CD4-positive, alpha-beta T cell treated with Interleukin-2 at 100 ng/mL for 4 hours (primary cell): Measurements from ENCODE around the gene ISG20.

Experiments used
- DNase-seq: peaks from one replicate; pipeline ENCODE4 v3.0.0-alpha.2; 2020; ENCODE audit warnings: low spot score

The ISG20 gene

GRCh38 chr15:88654430-88655102, 15.8 kb downstream of the ISG20 start:
- DNase-seq = no peak

DNA sequence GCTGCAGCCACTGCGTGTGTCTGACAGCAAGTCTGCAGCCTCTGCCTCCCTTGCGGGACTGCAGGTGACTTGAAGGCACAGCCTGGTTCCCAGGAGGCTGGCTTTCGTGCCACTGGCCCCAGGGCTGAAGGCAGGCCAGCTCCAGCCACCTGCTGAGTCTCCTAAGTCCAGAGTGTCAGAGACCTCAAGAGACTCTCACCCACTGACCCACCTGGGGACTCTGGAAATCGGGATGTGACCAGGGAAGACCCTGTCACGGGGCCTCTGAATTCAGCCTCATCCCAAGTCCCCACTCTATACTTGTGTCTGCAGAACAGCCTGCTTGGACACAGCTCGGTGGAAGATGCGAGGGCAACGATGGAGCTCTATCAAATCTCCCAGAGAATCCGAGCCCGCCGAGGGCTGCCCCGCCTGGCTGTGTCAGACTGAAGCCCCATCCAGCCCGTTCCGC, 16.3 kb downstream of the ISG20 start:
- DNase-seq = no peak

- DNase-seq = peak; percentile 32
Measured at GRCh38 chr15:88655800-88656488, 17.1 kb downstream of the ISG20 start.

DNA sequence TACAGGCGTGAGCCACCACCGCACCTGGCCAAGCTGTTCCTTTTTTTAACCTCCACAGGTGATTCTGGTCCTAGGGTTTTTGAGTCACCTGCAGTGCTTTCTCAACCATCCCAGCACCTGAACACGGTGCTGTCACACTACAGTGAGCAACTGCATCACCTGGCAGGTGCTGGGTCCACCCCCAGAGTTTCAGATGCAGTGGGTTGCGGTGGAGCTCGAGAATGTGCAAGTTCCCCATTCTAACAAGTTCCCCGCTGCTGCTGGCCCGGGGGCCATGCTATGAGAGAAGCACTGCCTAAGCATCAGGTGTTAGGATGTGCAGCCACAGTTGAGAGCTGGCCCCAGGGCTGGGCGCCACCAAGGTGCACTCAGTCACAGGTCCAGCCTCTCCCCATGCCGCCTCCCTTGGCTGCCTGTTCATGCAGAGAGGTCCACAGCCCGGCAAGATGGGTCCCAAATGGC, 18.0 kb downstream of the ISG20 start:
- DNase-seq = no peak

DNA sequence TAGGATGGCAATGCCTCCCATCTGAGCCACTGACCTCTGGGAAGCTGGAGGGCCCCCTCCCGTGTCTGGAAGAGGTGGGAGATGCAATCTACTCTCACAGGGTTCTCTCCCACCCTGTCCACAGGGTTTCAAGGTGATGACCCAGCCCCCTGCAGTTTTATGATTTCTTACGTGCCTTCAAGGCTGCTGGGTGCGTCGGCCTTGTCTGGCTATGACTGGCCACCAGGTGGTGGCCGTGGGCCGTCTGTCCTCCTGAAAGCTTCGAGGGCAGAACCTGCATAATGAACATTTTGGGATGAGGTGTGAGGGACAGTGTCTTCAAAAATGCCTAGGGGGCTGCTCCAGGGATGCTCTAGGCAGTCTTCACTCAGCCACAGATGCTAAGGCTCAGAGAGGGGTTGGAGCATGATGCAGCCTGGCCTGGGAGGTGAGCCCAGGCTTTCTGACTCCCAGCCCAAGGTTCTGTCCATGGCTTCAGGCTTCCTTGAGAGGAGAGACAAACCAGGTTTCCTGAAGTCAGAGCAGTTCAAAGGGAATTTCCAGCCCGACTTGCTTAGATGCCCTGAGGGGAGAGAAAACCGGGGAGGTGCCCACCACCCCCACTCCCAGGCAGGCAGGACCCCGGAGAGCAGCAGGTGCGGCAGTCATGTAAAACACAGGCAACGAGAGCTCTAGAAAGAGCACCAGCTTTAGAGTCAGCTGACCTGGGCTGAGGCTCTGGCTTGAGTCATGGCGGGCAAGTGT, 18.7 kb downstream of the ISG20 start:
- DNase-seq = no peak

GRCh38 chr15:88658070-88658965, 19.5 kb downstream of the ISG20 start:
- no peak for DNase-seq

- DNase-seq = peak; percentile 61
Measured at GRCh38 chr15:88658972-88659931, 20.4 kb downstream of the ISG20 start.

DNA sequence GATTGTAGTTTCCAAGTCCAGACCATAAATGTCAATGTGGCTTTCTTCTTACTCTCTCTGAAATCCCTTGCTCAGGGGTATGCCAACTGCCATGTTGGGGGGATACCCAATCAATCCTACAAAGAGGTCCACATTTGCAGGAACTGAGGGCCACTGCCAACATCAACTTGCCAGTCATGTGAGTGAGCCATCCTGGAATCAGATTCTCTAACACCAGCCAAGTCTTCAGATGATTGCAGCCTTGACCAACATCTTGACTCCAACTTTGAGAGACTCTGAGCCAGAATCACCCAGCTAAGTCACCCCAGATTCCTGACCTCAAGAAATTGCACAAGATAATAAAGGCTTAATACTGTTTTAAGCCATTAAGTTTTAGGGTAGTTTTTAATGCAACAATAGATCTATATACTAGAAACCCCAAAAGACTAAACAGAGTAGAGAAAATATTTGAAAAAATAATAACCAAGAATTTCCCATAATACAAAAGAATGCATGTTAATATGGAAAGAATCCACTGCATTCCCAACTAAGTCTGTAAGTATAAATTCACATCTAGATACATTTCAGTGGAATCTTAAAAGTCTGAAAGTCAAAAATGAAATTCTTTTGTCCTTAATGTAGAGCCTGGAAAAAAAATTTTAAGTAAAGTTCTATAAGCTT, 22.4 kb downstream of the ISG20 start:
- DNase-seq = no peak

DNA sequence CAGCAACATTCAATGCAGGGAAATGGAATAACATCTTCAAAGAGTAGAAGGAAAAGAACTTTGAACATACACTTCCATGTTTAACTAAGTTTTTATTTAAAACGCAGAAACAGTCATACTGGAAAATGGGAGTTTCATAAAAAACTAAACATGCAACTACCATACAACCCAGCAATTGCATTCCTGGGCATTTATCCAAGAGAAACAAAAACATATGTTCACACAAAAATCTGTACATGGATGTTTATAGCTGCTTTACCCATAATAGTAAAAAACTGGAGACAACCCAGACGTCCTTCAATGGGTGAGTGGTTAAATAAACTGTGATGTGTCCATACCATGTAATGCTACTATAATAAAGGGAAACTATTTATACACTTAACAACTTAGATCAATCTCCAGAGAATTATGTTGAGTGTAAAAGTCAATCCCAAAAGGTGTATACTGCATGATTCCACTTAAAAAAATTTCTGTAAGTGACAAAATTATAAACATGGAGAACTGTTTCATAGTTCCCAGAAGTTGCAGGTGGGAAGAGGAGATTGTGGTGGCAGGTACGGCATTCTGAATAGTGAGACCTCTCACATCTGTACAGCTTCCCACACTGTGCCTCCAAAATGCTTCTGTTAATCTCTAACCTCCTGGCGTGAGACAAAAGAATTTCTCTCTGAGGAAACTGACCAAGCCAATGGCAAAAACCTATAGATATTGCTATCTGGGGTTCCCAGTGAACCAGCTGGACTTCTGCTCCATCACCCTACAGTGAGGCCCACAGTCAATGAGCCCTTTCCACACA, 23.1 kb downstream of the ISG20 start:
- no peak for DNase-seq

GRCh38 chr15:88663141-88663621, 24.4 kb downstream of the ISG20 start:
- DNase-seq = no peak

DNA sequence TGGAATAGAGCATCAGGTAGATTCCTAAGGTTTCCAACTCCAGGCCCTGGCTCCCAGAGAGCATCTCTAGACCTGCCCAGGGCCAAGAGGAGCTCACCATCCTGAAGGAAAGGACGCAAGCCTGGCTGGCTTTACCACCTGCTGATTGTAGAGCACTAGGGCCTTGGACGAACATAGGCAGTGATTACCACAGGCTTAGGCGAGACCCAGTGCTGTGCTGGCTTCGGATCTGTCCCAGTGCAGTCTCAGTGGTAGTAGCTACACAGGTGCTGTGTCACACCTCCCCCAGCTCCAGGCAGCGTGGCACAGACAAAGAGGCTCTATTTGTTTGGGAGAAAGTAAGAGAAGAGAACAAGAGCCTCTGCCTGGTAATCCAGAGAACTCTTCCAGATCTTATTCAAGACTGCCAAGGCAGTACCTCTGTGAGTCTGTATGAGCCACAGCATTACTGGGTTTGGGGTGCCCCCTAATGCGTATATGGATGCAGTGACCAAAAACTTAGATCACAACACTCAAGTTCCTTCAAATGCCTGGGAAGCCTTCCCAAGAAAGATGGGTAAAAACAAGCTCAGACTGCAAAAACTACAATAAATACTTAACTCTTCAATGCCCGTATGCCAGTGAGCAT, 25.4 kb downstream of the ISG20 start:
- DNase-seq = peak; percentile 72

GRCh38 chr15:88674661-88675060, 35.8 kb downstream of the ISG20 start:
- DNase-seq = no peak

DNA sequence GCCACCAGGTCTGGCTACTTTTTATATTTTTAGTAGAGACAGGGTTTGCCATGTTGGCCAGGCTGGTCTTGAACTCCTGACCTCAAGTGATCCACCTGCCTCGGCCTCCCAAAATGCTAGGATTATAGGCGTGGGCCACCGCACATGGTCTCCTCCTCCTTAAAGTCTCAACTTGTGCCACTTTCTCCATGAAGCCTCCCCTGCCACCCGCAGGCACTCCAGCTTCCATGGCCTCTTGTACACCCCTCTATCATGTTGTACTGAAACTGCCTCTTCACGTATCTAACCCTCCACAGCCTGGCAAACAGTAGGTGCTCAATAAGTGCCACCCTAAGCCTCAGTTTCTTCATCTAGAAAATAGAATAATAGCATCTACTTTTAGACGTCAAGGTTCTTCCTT, 39.9 kb downstream of the ISG20 start:
- DNase-seq = no peak

DNA sequence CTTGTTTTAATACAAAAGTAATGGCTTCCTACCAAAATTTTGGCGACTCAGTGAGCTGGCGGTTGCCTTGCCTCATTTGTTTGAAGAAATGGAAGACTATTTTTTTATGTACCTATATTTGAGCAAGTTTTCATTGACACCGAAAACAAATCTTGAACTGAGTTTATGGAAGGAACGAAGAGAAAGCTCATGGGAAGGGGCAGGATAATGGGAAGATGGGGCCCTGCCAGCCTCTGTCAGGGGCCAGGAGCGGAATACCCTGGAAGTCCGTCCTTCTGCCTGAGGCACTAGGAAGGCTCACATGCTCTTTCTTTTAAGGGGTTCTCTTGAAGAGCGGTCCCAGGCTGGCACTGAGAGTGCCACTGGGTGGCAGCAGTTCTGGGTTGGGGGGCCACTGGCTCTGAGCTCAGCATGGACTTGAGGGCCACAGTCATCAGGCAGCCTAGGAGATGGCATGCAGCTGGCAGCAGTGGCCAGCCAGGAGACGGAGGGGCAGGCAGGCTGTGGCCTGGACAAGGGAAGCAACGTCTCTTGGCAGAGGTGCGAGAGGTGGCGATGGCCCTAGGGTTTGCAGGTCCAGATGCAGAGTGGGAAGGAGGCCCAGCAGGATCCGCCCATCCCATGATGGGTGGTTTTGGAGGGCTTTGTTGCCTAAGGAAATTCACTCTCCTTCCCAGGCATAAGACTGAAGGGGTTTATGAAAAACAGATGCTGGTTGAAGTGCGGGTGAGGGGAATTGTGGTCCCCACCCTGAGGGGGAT, 41.6 kb downstream of the ISG20 start:
- no peak for DNase-seq

- no peak for DNase-seq
Measured at GRCh38 chr15:88681610-88682221, 42.9 kb downstream of the ISG20 start.

DNA sequence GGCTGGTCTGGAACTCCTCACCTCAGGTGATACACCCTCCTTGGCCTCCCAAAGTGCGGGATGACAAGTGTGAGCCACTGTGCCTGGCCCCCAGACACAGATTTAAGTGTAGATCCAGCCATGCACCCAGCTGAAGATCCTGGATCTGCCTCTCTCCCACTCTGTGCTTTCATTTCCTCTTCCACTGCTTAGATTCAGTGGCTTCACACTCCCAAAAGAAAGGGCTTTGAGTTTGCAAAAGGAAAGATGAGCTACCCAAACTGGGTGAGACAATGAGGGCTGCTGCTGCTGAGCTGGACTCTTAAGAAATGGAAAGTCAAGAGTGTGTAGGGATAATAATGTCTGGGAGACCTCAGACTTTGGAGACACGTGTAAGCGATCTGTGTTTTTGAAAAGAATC, 45.5 kb downstream of the ISG20 start:
- DNase-seq = no peak

DNA sequence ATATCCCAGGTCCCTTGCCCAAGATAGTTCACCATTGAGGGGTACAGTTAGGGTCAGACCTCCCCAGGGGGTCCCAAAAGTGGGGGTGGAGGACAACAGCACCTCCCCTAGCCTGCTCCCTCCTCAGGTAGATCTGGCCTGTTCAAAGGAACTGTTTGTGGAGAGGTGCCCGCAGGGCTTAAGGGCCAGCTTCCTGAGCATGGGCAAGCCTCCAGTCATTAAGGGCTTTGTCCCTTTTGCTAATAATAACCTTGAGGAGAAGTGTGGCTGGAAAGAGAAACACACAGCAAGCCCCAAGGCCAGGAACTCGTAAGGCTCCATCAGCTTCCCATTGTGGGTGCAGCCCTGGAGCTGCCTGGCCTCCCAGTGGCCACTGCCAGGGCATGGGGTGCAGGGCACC, 47.4 kb downstream of the ISG20 start:
- no peak for DNase-seq
